HepG2 (cell line): ENCODE results near the gene AP4M1. TPM values are rescaled to one million over a fixed set of nuclear protein-coding genes. Genes with fewer than 3 reads are reported as not detected.
A peak's percentile ranks its signal among the peaks of the same experiment; 100 is the strongest.

Experiments used
- ARNTL ChIP-seq: sonication (generic); formaldehyde crosslinking; IDR thresholded peaks from 2 replicates; pipeline ENCODE4 v1.4.0; 2020; ENCODE audit warnings: mild to moderate bottlenecking, missing genetic modification reagents
- ATF1 ChIP-seq: IDR thresholded peaks from 2 replicates; pipeline ENCODE4 v1.6.1; 2016; ENCODE audit warnings: mild to moderate bottlenecking, control low read depth
- KLF16 ChIP-seq, 2 experiments: sonication (generic) in 1 of 2; formaldehyde crosslinking in 1 of 2; IDR thresholded peaks; 2 replicates each; pipeline versions ENCODE4 v1.6.1 to v1.8.0; 2016 to 2023; ENCODE audit warnings: missing genetic modification reagents in 2 of 2, missing compliant biosample characterization in 1 of 2
- POLR2A ChIP-seq, 2 experiments: IDR thresholded peaks; 2 replicates each; pipeline ENCODE4 v1.6.1; 2011; ENCODE audit warnings: low read depth in 2 of 2, low read length in 2 of 2, mild to moderate bottlenecking in 1 of 2, moderate library complexity in 1 of 2; ENCODE audit not compliant: insufficient read depth in 1 of 2
- SALL1 ChIP-seq: sonication (generic); formaldehyde crosslinking; IDR thresholded peaks from 2 replicates; pipeline ENCODE4 v1.8.0; 2022; ENCODE audit warnings: mild to moderate bottlenecking, missing genetic modification reagents
- SP1 ChIP-seq, 2 experiments: fragments of 450-650 bp in 1 of 2; sonication (generic) in 1 of 2; formaldehyde crosslinking in 1 of 2; IDR thresholded peaks; 2 replicates each; pipeline versions ENCODE4 v1.4.0 to v1.6.1; 2016 to 2020; ENCODE audit warnings: missing genetic modification reagents in 1 of 2
- TBX3 ChIP-seq: fragments of 450-650 bp; IDR thresholded peaks from 2 replicates; pipeline ENCODE4 v1.6.1; 2017; ENCODE audit warnings: antibody characterized with exemption, mild to moderate bottlenecking, inconsistent platforms, borderline replicate concordance
- YEATS4 ChIP-seq: sonication (generic); formaldehyde crosslinking; IDR thresholded peaks from 2 replicates; pipeline ENCODE4 v1.4.0; 2020; ENCODE audit warnings: missing genetic modification reagents, borderline replicate concordance
- ZBTB42 ChIP-seq: sonication (generic); formaldehyde crosslinking; IDR thresholded peaks from 2 replicates; pipeline ENCODE4 v1.5.0; 2020; ENCODE audit warnings: mild to moderate bottlenecking, missing genetic modification reagents
- ZC3H4 ChIP-seq: sonication (generic); formaldehyde crosslinking; IDR thresholded peaks from 2 replicates; pipeline ENCODE4 v1.4.0; 2020; ENCODE audit warnings: missing genetic modification reagents, borderline replicate concordance
- ZFP36L2 ChIP-seq: sonication (generic); formaldehyde crosslinking; IDR thresholded peaks from 2 replicates; pipeline ENCODE4 v1.4.0; 2020; ENCODE audit warnings: missing genetic modification reagents
- ZNF121 ChIP-seq: sonication (generic); formaldehyde crosslinking; IDR thresholded peaks from 2 replicates; pipeline ENCODE4 v1.5.0; 2020; ENCODE audit warnings: mild to moderate bottlenecking, missing genetic modification reagents
- ZNF326 ChIP-seq: sonication (generic); formaldehyde crosslinking; IDR thresholded peaks from 2 replicates; pipeline ENCODE4 v1.4.0; 2020; ENCODE audit warnings: missing genetic modification reagents, borderline replicate concordance
- ZNF761 ChIP-seq: sonication (generic); formaldehyde crosslinking; conservative IDR thresholded peaks from 2 replicates; pipeline ENCODE4 v1.4.0; 2020; ENCODE audit warnings: mild to moderate bottlenecking, missing genetic modification reagents
- ZNF850 ChIP-seq: sonication (generic); formaldehyde crosslinking; conservative IDR thresholded peaks from 2 replicates; pipeline ENCODE4 v1.9.0; 2021; ENCODE audit warnings: mild to moderate bottlenecking, missing genetic modification reagents
- polyA plus RNA-seq, 8 experiments: library from polyadenylated mRNA; depleted of rRNA in 3 of 8; stranded (reverse) in 7 of 8; unstranded in 1 of 8; fragments of >200 nt; fragmentation: Illumina TruSeq in 4 of 8; extraction: Trizol in 4 of 8; gene quantifications; 2 replicates each; pipeline versions ENCODE4 v1.2.1 to v1.2.3, GENCODE V29; 2011 to 2016; ENCODE audit warnings: low read depth in 4 of 8, missing spikeins in 1 of 8, mixed read lengths in 1 of 8; ENCODE audit not compliant: insufficient read depth in 1 of 8
- total RNA-seq, 5 experiments: library from RNA; depleted of rRNA; stranded (reverse); fragments of >200 nt; fragmentation: Illumina TruSeq; extraction: Trizol; gene quantifications; 2 replicates each; pipeline ENCODE4 v1.2.3, GENCODE V29; 2016; ENCODE audit warnings: low read depth in 1 of 5
- TF ChIP-seq, protein P1 (sequence below): sonication (generic); formaldehyde crosslinking; IDR thresholded peaks from 2 replicates; pipeline ENCODE4 v1.8.1; 2023; ENCODE audit warnings: mild to moderate bottlenecking, missing genetic modification reagents, borderline replicate concordance
- TF ChIP-seq, protein P2 (sequence below): sonication (generic); formaldehyde crosslinking; IDR thresholded peaks from 2 replicates; pipeline ENCODE4 v1.4.0; 2020; ENCODE audit warnings: mild to moderate bottlenecking, missing genetic modification reagents
- TF ChIP-seq, protein P3 (sequence below): sonication (generic); formaldehyde crosslinking; IDR thresholded peaks from 2 replicates; pipeline ENCODE4 v1.4.0; 2020; ENCODE audit warnings: low read depth, mild to moderate bottlenecking, missing genetic modification reagents
- TF ChIP-seq, protein P4 (sequence below): sonication (generic); formaldehyde crosslinking; IDR thresholded peaks from 2 replicates; pipeline ENCODE4 v1.8.1; 2023; ENCODE audit warnings: missing genetic modification reagents, mild to moderate bottlenecking, borderline replicate concordance
- TF ChIP-seq, protein P5 (sequence below): sonication (generic); formaldehyde crosslinking; IDR thresholded peaks from 2 replicates; pipeline ENCODE4 v1.4.0; 2020; ENCODE audit warnings: mild to moderate bottlenecking, missing genetic modification reagents
- TF ChIP-seq, protein P6 (sequence below): sonication (generic); IDR thresholded peaks from 2 replicates; pipeline ENCODE4 v1.6.1; 2016; ENCODE audit warnings: low read depth, borderline replicate concordance

The AP4M1 gene
- total and polyA plus RNA-seq, 2 of the 13 experiments (the other 11 are each of a cell fraction or from before 2014, with no cell fraction given), result 6.3 to 9.7 TPM

DNA sequence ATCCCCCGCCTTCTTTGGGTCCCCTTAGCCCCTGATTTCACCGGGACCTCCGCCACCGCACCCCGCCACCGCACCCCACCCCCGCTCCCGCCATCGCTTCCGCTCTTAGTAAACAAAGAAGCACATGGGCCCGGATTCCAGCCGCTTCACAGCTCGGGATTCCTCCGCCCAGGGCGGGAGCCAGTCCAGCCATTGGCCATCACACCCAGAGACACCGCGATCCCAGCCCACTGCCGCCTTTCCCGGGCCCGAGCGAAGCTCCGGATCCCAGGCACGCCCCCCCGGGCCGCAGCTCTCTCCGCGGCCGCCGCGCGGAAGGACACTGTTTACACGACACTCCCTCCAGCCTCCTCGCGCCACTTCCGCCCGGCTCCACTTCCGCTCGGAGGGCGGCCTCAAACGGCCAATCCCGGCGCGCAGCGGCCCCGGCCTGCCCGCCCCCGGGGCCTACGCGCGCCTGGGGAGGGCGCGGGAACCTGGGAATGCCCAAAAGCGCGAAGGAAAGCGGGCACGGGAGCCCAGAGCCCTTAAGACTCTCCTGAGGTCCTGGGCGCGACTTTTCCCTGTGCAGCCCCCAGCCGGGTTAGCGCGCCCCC lies 925 bp upstream of the AP4M1 start (continued):
- peak; percentile 84 for TF ChIP-seq ARNTL
- peak; percentile 63; the same call in 1 of the 2 replicates for TF ChIP-seq ZNF850 (CRISPR knock-in tag)
- TF ChIP-seq TBX3, result peak; percentile 94
- TF ChIP-seq SALL1 (CRISPR knock-in tag), result peak; percentile 86
- TF ChIP-seq SP1 (IDR thresholded peaks at IDR 0.05), result no peak
- peak; percentile 79 for TF ChIP-seq SP1 (CRISPR knock-in tag; IDR thresholded peaks at IDR 0.05)
- TF ChIP-seq, protein P1, sequence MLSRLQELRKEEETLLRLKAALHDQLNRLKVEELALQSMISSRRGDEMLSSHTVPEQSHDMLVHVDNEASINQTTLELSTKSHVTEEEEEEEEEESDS (CRISPR knock-in tag), result no peak
- no peak for TF ChIP-seq ZNF121 (CRISPR knock-in tag)
- TF ChIP-seq ZNF326 (CRISPR knock-in tag), result no peak
- peak; percentile 74 for TF ChIP-seq ATF1
- TF ChIP-seq, protein P2, sequence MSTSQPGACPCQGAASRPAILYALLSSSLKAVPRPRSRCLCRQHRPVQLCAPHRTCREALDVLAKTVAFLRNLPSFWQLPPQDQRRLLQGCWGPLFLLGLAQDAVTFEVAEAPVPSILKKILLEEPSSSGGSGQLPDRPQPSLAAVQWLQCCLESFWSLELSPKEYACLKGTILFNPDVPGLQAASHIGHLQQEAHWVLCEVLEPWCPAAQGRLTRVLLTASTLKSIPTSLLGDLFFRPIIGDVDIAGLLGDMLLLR (CRISPR knock-in tag), result peak; percentile 80; the same call in 1 of the 2 replicates
- TF ChIP-seq, protein P3, sequence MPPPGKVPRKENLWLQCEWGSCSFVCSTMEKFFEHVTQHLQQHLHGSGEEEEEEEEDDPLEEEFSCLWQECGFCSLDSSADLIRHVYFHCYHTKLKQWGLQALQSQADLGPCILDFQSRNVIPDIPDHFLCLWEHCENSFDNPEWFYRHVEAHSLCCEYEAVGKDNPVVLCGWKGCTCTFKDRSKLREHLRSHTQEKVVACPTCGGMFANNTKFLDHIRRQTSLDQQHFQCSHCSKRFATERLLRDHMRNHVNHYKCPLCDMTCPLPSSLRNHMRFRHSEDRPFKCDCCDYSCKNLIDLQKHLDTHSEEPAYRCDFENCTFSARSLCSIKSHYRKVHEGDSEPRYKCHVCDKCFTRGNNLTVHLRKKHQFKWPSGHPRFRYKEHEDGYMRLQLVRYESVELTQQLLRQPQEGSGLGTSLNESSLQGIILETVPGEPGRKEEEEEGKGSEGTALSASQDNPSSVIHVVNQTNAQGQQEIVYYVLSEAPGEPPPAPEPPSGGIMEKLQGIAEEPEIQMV (CRISPR knock-in tag), result peak; percentile 71
- peak; percentile 84 to 97 for TF ChIP-seq KLF16 (CRISPR knock-in tag; IDR thresholded peaks at IDR 0.05)
- no peak for TF ChIP-seq ZFP36L2
- TF ChIP-seq, protein P4, sequence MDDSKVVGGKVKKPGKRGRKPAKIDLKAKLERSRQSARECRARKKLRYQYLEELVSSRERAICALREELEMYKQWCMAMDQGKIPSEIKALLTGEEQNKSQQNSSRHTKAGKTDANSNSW (CRISPR knock-in tag), result 0 out of 2 replicates have a peak, but pooled peaks have one; percentile 43
- TF ChIP-seq, protein P5, sequence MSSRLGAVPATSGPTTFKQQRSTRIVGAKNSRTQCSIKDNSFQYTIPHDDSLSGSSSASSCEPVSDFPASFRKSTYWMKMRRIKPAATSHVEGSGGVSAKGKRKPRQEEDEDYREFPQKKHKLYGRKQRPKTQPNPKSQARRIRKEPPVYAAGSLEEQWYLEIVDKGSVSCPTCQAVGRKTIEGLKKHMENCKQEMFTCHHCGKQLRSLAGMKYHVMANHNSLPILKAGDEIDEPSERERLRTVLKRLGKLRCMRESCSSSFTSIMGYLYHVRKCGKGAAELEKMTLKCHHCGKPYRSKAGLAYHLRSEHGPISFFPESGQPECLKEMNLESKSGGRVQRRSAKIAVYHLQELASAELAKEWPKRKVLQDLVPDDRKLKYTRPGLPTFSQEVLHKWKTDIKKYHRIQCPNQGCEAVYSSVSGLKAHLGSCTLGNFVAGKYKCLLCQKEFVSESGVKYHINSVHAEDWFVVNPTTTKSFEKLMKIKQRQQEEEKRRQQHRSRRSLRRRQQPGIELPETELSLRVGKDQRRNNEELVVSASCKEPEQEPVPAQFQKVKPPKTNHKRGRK, result no peak
- no peak for TF ChIP-seq ZC3H4 (CRISPR knock-in tag)
- TF ChIP-seq, protein P6, sequence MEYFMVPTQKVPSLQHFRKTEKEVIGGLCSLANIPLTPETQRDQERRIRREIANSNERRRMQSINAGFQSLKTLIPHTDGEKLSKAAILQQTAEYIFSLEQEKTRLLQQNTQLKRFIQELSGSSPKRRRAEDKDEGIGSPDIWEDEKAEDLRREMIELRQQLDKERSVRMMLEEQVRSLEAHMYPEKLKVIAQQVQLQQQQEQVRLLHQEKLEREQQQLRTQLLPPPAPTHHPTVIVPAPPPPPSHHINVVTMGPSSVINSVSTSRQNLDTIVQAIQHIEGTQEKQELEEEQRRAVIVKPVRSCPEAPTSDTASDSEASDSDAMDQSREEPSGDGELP, result peak; percentile 67; the same call in 1 of the 2 replicates
- TF ChIP-seq ZNF761 (CRISPR knock-in tag), result no peak
- peak in 1 of 2 experiments; percentile 52; a peak in 1 of 4 replicates for TF ChIP-seq POLR2A (IDR thresholded peaks at IDR 0.05; ENCODE audit: insufficient read depth in 1 of 2, low read depth in 2 of 2, low read length in 2 of 2)
- TF ChIP-seq ZBTB42 (CRISPR knock-in tag), result 0 out of 2 replicates have a peak, but pooled peaks have one; percentile 26
- peak; percentile 93 for TF ChIP-seq YEATS4 (CRISPR knock-in tag)
